GM12878 (cell line): ENCODE data around the gene B4GALT1. TPM values are rescaled to one million over a fixed set of nuclear protein-coding genes. Genes with fewer than 3 reads are reported as not detected.

ENCODE experiments used
- ATAC-seq: fragments of 200-7000 bp; cut with Tn5 transposase; 3 replicates; pipeline ENCODE4 v1.9.1; 2020; ENCODE audit warnings: mild to moderate bottlenecking, moderate library complexity
- BruUV-seq: library from RNA; stranded (reverse); fragments of 400-500 nt; replicated peaks from 2 replicates; lab custom pipeline; 2021; lab: Mats Ljungman, UMichigan
- CTCF ChIA-PET: fragments of 300-600 bp; sonication (Branson Sonifier 250); formaldehyde crosslinking; extraction: SDS; loops from one replicate; lab custom pipeline; 2021; ENCODE audit warnings: inconsistent platforms; lab: Yijun Ruan, JAX
- POLR2A ChIA-PET: fragments of 350-600 bp; formaldehyde crosslinking; extraction: SDS; loops from one replicate; lab custom pipeline; 2021; ENCODE audit warnings: inconsistent platforms; lab: Charles Lee
- RAD21 ChIA-PET: fragments of 300-600 bp; sonication (Branson Sonifier 250); formaldehyde crosslinking; loops from one replicate; lab custom pipeline; 2023; ENCODE audit warnings: antibody characterized with exemption; ENCODE audit not compliant: unreplicated experiment; lab: Charles Lee
- SMC1A ChIA-PET: fragments of 300-600 bp; sonication (Branson Sonifier 250); formaldehyde crosslinking; loops from one replicate; lab custom pipeline; 2023; ENCODE audit not compliant: unreplicated experiment, uncharacterized antibody; lab: Charles Lee
- DNase-seq: peaks from one replicate; pipeline ENCODE4 v3.0.0-alpha.2; 2011; ENCODE audit warnings: low read depth, low spot score
- FAIRE-seq: peaks from 3 replicates; lab custom pipeline; 2011; peaks lifted over from hg19 to GRCh38; lab: Jason Lieb, UNC
- H2AFZ ChIP-seq: 2 replicates; pipeline ENCODE4 v1.6.0; 2011; ENCODE audit warnings: low read depth, low read length, control low read depth; ENCODE audit not compliant: control insufficient read depth
- H3K27ac ChIP-seq: 2 replicates; pipeline ENCODE4 v1.5.1; 2011; ENCODE audit warnings: control low read depth; ENCODE audit not compliant: control insufficient read depth, insufficient read depth
- H3K27me3 ChIP-seq, 2 experiments: replicated peaks in 1 of 2; 2 replicates each; pipeline versions ENCODE4 v1.6.0 to v1.6.1; 2011; ENCODE audit warnings: low read length in 1 of 2; ENCODE audit not compliant: control insufficient read depth in 2 of 2, insufficient read depth in 2 of 2
- H3K36me3 ChIP-seq, 2 experiments: 2 replicates each; pipeline ENCODE4 v1.5.1; 2011; ENCODE audit warnings: low read length in 1 of 2; ENCODE audit not compliant: control insufficient read depth in 2 of 2, insufficient read depth in 2 of 2
- H3K4me1 ChIP-seq: 2 replicates; pipeline ENCODE4 v1.6.1; 2011; ENCODE audit warnings: mild to moderate bottlenecking, low read length, moderate library complexity, mixed read lengths; ENCODE audit not compliant: control insufficient read depth, insufficient read depth
- H3K4me2 ChIP-seq: 2 replicates; pipeline ENCODE4 v1.6.0; 2011; ENCODE audit warnings: control low read depth; ENCODE audit not compliant: control insufficient read depth, insufficient read depth
- H3K4me3 ChIP-seq: fragments of 200-600 bp; sonication (generic); 2 replicates; pipeline ENCODE4 v1.5.1; 2016
- H3K79me2 ChIP-seq: 2 replicates; pipeline ENCODE4 v1.6.0; 2011; ENCODE audit warnings: low read length; ENCODE audit not compliant: control insufficient read depth, insufficient read depth
- H3K9ac ChIP-seq: 2 replicates; pipeline ENCODE4 v1.8.0; 2011; ENCODE audit warnings: low read length, control low read depth, mixed read lengths; ENCODE audit not compliant: control insufficient read depth, insufficient read depth
- H3K9me3 ChIP-seq: replicated peaks from 3 replicates; pipeline ENCODE4 v1.5.1; 2011; ENCODE audit warnings: mild to moderate bottlenecking, low read length; ENCODE audit not compliant: control insufficient read depth, insufficient read depth
- H4K20me1 ChIP-seq: 2 replicates; pipeline ENCODE4 v1.6.0; 2011; ENCODE audit not compliant: control insufficient read depth, insufficient read depth
- CHD2 ChIP-seq: IDR thresholded peaks from 2 replicates; pipeline ENCODE4 v1.6.1; 2011; ENCODE audit warnings: low read depth, low read length, improper control_type of control experiment, borderline replicate concordance
- IKZF1 ChIP-seq: fragments of 450-650 bp; conservative IDR thresholded peaks from 2 replicates; pipeline ENCODE4 v1.6.1; 2017; ENCODE audit warnings: antibody characterized with exemption, mild to moderate bottlenecking
- KAT2A ChIP-seq: conservative IDR thresholded peaks from 2 replicates; pipeline ENCODE4 v1.6.1; 2011; ENCODE audit warnings: low read depth, low read length; ENCODE audit not compliant: control insufficient read depth
- KLF5 ChIP-seq: fragments of 450-650 bp; IDR thresholded peaks from 2 replicates; pipeline ENCODE4 v1.6.1; 2014; ENCODE audit warnings: mild to moderate bottlenecking; ENCODE audit not compliant: partially characterized antibody
- LARP7 ChIP-seq: fragments of 450-650 bp; IDR thresholded peaks from 2 replicates; pipeline ENCODE4 v1.6.1; 2017; ENCODE audit warnings: mild to moderate bottlenecking
- MAX ChIP-seq: IDR thresholded peaks from 2 replicates; pipeline ENCODE4 v1.6.1; 2012; ENCODE audit warnings: low read depth, low read length, improper control_type of control experiment
- MEF2A ChIP-seq: IDR thresholded peaks from 2 replicates; pipeline ENCODE4 v1.6.1; 2011; ENCODE audit warnings: low read depth, mild to moderate bottlenecking, low read length, moderate library complexity; ENCODE audit not compliant: insufficient read depth
- MLLT1 ChIP-seq: fragments of 450-650 bp; IDR thresholded peaks from 2 replicates; pipeline ENCODE4 v1.6.1; 2016; ENCODE audit warnings: mild to moderate bottlenecking
- PBX3 ChIP-seq: IDR thresholded peaks from 2 replicates; pipeline ENCODE4 v1.6.1; 2011; ENCODE audit warnings: mild to moderate bottlenecking, low read depth, low read length, moderate library complexity; ENCODE audit not compliant: insufficient replicate concordance
- POLR2AphosphoS2 ChIP-seq: IDR thresholded peaks from 2 replicates; pipeline ENCODE4 v1.6.1; 2011; ENCODE audit warnings: low read depth, mild to moderate bottlenecking, low read length, improper control_type of control experiment, moderate library complexity
- PRDM15 ChIP-seq: fragments of 450-650 bp; formaldehyde crosslinking; IDR thresholded peaks from 2 replicates; pipeline ENCODE4 v1.4.0; 2020; ENCODE audit warnings: mild to moderate bottlenecking, moderate library complexity
- RFX5 ChIP-seq: IDR thresholded peaks from 2 replicates; pipeline ENCODE4 v1.6.1; 2011; ENCODE audit warnings: low read depth, low read length, improper control_type of control experiment
- SMARCA5 ChIP-seq: fragments of 450-650 bp; IDR thresholded peaks from 2 replicates; pipeline ENCODE4 v1.6.1; 2017; ENCODE audit warnings: mild to moderate bottlenecking
- SRF ChIP-seq, 2 experiments: IDR thresholded peaks; 2 replicates each; pipeline ENCODE4 v1.6.1; 2011; ENCODE audit warnings: low read depth in 2 of 2, low read length in 2 of 2, mild to moderate bottlenecking in 1 of 2, moderate library complexity in 1 of 2
- SUPT20H ChIP-seq: IDR thresholded peaks from 2 replicates; pipeline ENCODE4 v1.6.1; 2011; ENCODE audit warnings: low read depth, mild to moderate bottlenecking, low read length, moderate library complexity, borderline replicate concordance; ENCODE audit not compliant: control insufficient read depth
- TAF1 ChIP-seq: IDR thresholded peaks from 2 replicates; pipeline ENCODE4 v1.6.1; 2011; ENCODE audit warnings: mild to moderate bottlenecking, low read depth, low read length, borderline replicate concordance
- ZNF384 ChIP-seq: IDR thresholded peaks from 2 replicates; pipeline ENCODE4 v1.6.1; 2012; ENCODE audit warnings: low read depth, mild to moderate bottlenecking, low read length, improper control_type of control experiment, borderline replicate concordance
- WGBS: methylation state at CpG from one replicate; pipeline ENCODE4 v1.1.6; 2016; ENCODE audit warnings: low lambda C conversion rate; ENCODE audit not compliant: insufficient replicate concordance, insufficient coverage; ENCODE audit errors: missing lambda C conversion rate; 5-methylcytosine and 5-hydroxymethylcytosine counted together
- in situ Hi-C: fragments of 300-500 bp; cut with MboI; formaldehyde crosslinking; loops from 9 replicates; pipeline ENCODE4 v1.14.3; 2018; ENCODE audit warnings: mixed read lengths
- intact Hi-C: fragments of 100-400 bp; cut with micrococcal nuclease; formaldehyde crosslinking; loops from one replicate; pipeline ENCODE4 v1.14.2; 2022; ENCODE audit not compliant: unreplicated experiment
- polyA plus RNA-seq, 11 experiments: library from polyadenylated mRNA; depleted of rRNA in 4 of 11; unstranded in 6 of 11; stranded (reverse) in 5 of 11; fragments of >200 nt; fragmentation: Nextera tagmentation in 4 of 11; fragmentation: Illumina TruSeq in 1 of 11; extraction: Ambion mirVana in 4 of 11; extraction: Trizol in 1 of 11; gene quantifications; 1 replicate in 1 of 11; 2 replicates in 10 of 11; pipeline versions ENCODE4 v1.2.1 to v1.2.3, GENCODE V29; 2011 to 2016; ENCODE audit warnings: inconsistent platforms in 2 of 11, missing spikeins in 2 of 11, low read depth in 1 of 11
- total RNA-seq, 4 experiments: library from RNA; depleted of rRNA in 3 of 4; stranded (reverse); fragments of >200 nt in 3 of 4; fragmentation: Illumina TruSeq in 1 of 4; extraction: Trizol in 1 of 4; gene quantifications; 2 replicates each; pipeline versions ENCODE4 v1.2.1 to v1.2.3, GENCODE V29; 2013 to 2021

B4GALT1 gene
- total and polyA plus RNA-seq, 10 of the 15 experiments (the other 5 are each of a cell fraction or from before 2014, with no cell fraction given), result 12.7 to 79.0 (median 41.0) TPM

- TF ChIP-seq ZNF384, result no peak
- TF ChIP-seq KAT2A, result no peak
- TF ChIP-seq MAX, result no peak
- TF ChIP-seq KLF5, result no peak
- TF ChIP-seq SMARCA5, result no peak
Measured at GRCh38 chr9:33106372-33106771, 60.8 kb downstream of the B4GALT1 start (continued).

GRCh38 chr9:33105959-33106358 lies 61.2 kb downstream of the B4GALT1 start:
- TF ChIP-seq PRDM15 (CRISPR knock-in tag) (no peak), SRF (IDR thresholded peaks at IDR 0.05; ENCODE audit: low read depth in 2 of 2, low read length in 2 of 2) (no peak), MLLT1 (no peak), IKZF1 (no peak), MEF2A (no peak), PBX3 (no peak), POLR2AphosphoS2 (no peak), RFX5 (no peak), TAF1 (no peak), LARP7 (no peak), SUPT20H (no peak), CHD2 (no peak)
- intact Hi-C loops, result no loop called here
- H3K9me3 ChIP-seq, result no peaks in the 10 kb centered on the region
- H3K36me3 ChIP-seq, result peaks cover 3 to 5% of the 10 kb centered on the region in 2 experiments; a peak in 3 of 4 replicates
- H3K27me3 ChIP-seq, result no peaks in the 10 kb centered on the region
- POLR2A ChIA-PET, result no interaction called here
- in situ Hi-C loops, result no loop called here
- H2AFZ ChIP-seq, result no peak overlapping the region
- SMC1A ChIA-PET, result interaction anchor here (0.6 to 1.2 kb wide), 4 partner anchors 18 to 120 kb away, joined by 3 to 4 read pairs (median 4); no protein-coding TSS in a partner anchor
- no peak for DNase-seq
- H3K4me2 ChIP-seq, result no peak overlapping the region
- no peaks in the 10 kb centered on the region for H3K79me2 ChIP-seq
- WGBS, result 100% methylated on average over 1 of the region's 1 CpG
- CTCF ChIA-PET, result interaction anchor here (0.9 to 1.3 kb wide), 2 partner anchors 54 to 58 kb away, joined by 3 read pairs; no protein-coding TSS in a partner anchor
- ATAC-seq, result no peak
- FAIRE-seq, result no peak
- H3K4me1 ChIP-seq, result no peaks in the 10 kb centered on the region
- no TSS peak for BruUV-seq
- RAD21 ChIA-PET, result no interaction called here
- no peak overlapping the region for H3K4me3 ChIP-seq
- H4K20me1 ChIP-seq, result 0 out of 2 replicates have a peak, but pooled peaks cover 4% of the 10 kb centered on the region
- H3K9ac ChIP-seq, result no peak overlapping the region
- no peak overlapping the region for H3K27ac ChIP-seq
